ENCODE measurements around the gene MMAB.

Gene MMAB

GRCh38 chr12:109586385-109587296 is 13.3 kb upstream of the MMAB start:
- peaks cover 26% of the 10 kb centered on the region for H3K36me3 Mint-ChIP-seq (ENCODE audit: low read depth)
- H3K27ac Mint-ChIP-seq, result no peak overlapping the region
- H3K9me3 Mint-ChIP-seq, result no peaks in the 10 kb centered on the region
- no peaks in the 10 kb centered on the region for H3K4me1 Mint-ChIP-seq
- no peak for TF ChIP-seq CTCF (IDR thresholded peaks at IDR 0.05; ENCODE audit: unreplicated experiment in 3 of 3)
- no peaks in the 10 kb centered on the region for H3K27me3 Mint-ChIP-seq (ENCODE audit: low read depth)
- H3K4me3 Mint-ChIP-seq, result no peak overlapping the region

- Mint-ChIP-seq H3K4me3 (no peak overlapping the region), H3K27ac (no peak overlapping the region), H3K36me3 (ENCODE audit: low read depth) (peaks cover 42% of the 10 kb centered on the region), H3K4me1 (peaks cover 6% of the 10 kb centered on the region), H3K27me3 (ENCODE audit: low read depth) (no peaks in the 10 kb centered on the region), H3K9me3 (no peaks in the 10 kb centered on the region)
- TF ChIP-seq CTCF (IDR thresholded peaks at IDR 0.05; ENCODE audit: unreplicated experiment in 3 of 3), result no peak
These were observed 10.4 kb upstream of the MMAB start for GRCh38 chr12:109583733-109584132.

DNA sequence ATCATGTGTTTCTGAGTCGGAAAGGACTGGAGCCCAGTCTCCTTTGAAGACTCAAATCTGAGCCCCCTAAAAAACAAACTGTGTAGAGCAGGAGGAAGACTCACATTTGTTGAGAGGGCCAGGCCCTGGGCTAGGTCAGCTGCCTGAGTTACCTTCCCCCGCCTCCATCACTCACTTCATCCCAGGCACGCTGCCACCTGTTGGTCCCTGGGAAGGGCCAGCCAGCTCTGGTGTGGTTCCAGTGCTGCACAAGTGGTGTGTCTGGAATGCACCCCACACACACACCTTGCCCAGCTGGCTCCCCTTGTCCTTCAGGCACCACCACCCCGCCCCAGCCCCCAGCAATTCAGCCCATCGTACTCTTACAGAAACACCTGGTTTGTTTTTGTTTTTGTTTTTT is 9.3 kb upstream of the MMAB start:
- no peak overlapping the region for H3K4me3 Mint-ChIP-seq
- no peak overlapping the region for H3K27ac Mint-ChIP-seq
- H3K4me1 Mint-ChIP-seq, result peaks cover 6% of the 10 kb centered on the region
- H3K9me3 Mint-ChIP-seq, result no peaks in the 10 kb centered on the region
- H3K36me3 Mint-ChIP-seq (ENCODE audit: low read depth), result peaks cover 43% of the 10 kb centered on the region
- H3K27me3 Mint-ChIP-seq (ENCODE audit: low read depth), result no peaks in the 10 kb centered on the region
- TF ChIP-seq CTCF (IDR thresholded peaks at IDR 0.05; ENCODE audit: unreplicated experiment in 3 of 3), result no peak

DNA sequence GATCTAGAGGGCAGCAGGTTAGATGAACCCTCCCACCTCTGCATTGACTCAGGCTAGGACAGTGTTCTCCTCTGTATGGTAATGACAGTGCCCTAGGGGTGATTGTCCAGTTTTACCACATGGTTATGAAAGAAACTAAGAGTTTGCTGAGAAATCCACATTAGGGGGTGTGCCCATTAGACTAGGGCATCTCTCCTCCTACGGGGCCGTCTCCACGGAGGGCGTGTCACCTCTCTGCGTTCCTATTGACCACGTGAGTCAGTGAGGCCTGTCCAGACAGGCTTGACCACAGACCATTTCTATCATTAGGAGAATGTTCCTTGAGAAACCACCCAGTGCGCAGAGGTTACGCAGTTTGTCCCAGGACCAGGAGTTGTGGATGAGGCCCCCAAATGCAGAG is 8.6 kb upstream of the MMAB start:
- peak overlapping the region in 1 of 3 experiments; percentile 37 for H3K27ac Mint-ChIP-seq
- no peaks in the 10 kb centered on the region for H3K9me3 Mint-ChIP-seq
- H3K4me3 Mint-ChIP-seq, result no peak overlapping the region
- peaks cover 6% of the 10 kb centered on the region for H3K4me1 Mint-ChIP-seq
- H3K27me3 Mint-ChIP-seq (ENCODE audit: low read depth), result no peaks in the 10 kb centered on the region
- TF ChIP-seq CTCF (IDR thresholded peaks at IDR 0.05; ENCODE audit: unreplicated experiment in 3 of 3), result no peak
- peaks cover 50% of the 10 kb centered on the region for H3K36me3 Mint-ChIP-seq (ENCODE audit: low read depth)

DNA sequence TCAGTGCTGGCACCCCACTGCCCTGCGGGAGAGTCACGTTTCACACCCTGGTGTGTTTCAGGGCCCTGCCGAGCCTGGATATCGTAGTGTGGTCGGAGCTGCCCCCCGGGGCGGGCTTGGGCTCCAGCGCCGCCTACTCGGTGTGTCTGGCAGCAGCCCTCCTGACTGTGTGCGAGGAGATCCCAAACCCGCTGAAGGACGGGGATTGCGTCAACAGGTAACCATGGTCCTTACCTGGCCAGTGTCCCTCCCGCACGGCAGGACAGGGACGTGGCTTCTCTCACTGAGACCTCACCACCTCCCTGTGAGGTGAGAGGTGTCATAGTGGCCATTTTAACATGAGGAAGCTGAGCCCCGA is 8.0 kb upstream of the MMAB start:
- H3K27me3 Mint-ChIP-seq (ENCODE audit: low read depth), result no peaks in the 10 kb centered on the region

More for the DNA sequence above, 8.0 kb upstream of the MMAB start:
- Mint-ChIP-seq H3K36me3 (ENCODE audit: low read depth) (peaks cover 53% of the 10 kb centered on the region), H3K4me3 (no peak overlapping the region), H3K27ac (peak overlapping the region in 1 of 3 experiments; percentile 45), H3K9me3 (no peaks in the 10 kb centered on the region), H3K4me1 (peaks cover 6% of the 10 kb centered on the region)
- TF ChIP-seq CTCF (IDR thresholded peaks at IDR 0.05; ENCODE audit: unreplicated experiment in 3 of 3), result no peak

Data from nephron (organoid).